ENCODE results near the gene A2ML1. TPM values are rescaled to one million over a fixed set of nuclear protein-coding genes. Genes with fewer than 3 reads are reported as not detected.
"Not testable (repeated sequence)": the region's sequence is repeated elsewhere in the genome, so short reads cannot be mapped to it uniquely, and the experiment has no call there.

Gene A2ML1
- polyA plus RNA-seq, 3 donors from 2014 or later, result not detected

GRCh38 chr12:8887285-8887715 is 64.9 kb downstream of the A2ML1 start:
- no peak overlapping the region for H3K27ac Mint-ChIP-seq
- no peaks in the 10 kb centered on the region for H3K36me3 Mint-ChIP-seq
- no peaks in the 10 kb centered on the region for H3K9me3 Mint-ChIP-seq
- no peak for DNase-seq
- peaks cover 0 to 9% (median 2%) of the 10 kb centered on the region in 3 donors for H3K27me3 Mint-ChIP-seq (ENCODE audit: low read depth in 3 of 3)
- H3K4me1 Mint-ChIP-seq, result peaks cover 3 to 8% of the 10 kb centered on the region in 2 donors
- no peak overlapping the region for H3K4me3 Mint-ChIP-seq

GRCh38 chr12:8890313-8891085 is 68.1 kb downstream of the A2ML1 start:
- Mint-ChIP-seq H3K36me3 (no peaks in the 10 kb centered on the region), H3K27me3 (ENCODE audit: low read depth in 3 of 3) (peaks cover 0 to 9% (median 2%) of the 10 kb centered on the region in 3 donors), H3K9me3 (no peaks in the 10 kb centered on the region), H3K4me1 (peaks cover 3 to 8% of the 10 kb centered on the region in 2 donors), H3K4me3 (peak overlapping the region; percentile 89 to 98 (median 91)), H3K27ac (peak overlapping the region in 5 of 6 donors; percentile 53 to 85 (median 66))
- peak; percentile 51 to 58 (median 53) for DNase-seq

GRCh38 chr12:8891976-8892375 is 69.6 kb downstream of the A2ML1 start:
- Mint-ChIP-seq H3K9me3 (no peaks in the 10 kb centered on the region), H3K27me3 (ENCODE audit: low read depth in 3 of 3) (peaks cover 0 to 11% (median 2%) of the 10 kb centered on the region in 3 donors), H3K4me3 (no peak overlapping the region), H3K27ac (no peak overlapping the region), H3K36me3 (no peaks in the 10 kb centered on the region), H3K4me1 (peaks cover 3 to 8% of the 10 kb centered on the region in 2 donors)
- DNase-seq, result no peak

- Mint-ChIP-seq H3K27ac (no peak overlapping the region), H3K9me3 (no peaks in the 10 kb centered on the region), H3K4me3 (no peak overlapping the region), H3K36me3 (no peaks in the 10 kb centered on the region), H3K4me1 (peaks cover 3 to 8% of the 10 kb centered on the region in 2 donors), H3K27me3 (ENCODE audit: low read depth in 3 of 3) (peaks cover 0 to 9% (median under 1%) of the 10 kb centered on the region in 3 donors)
- no peak for DNase-seq
Observed at GRCh38 chr12:8894378-8894777, 72.0 kb downstream of the A2ML1 start.

- no peaks in the 10 kb centered on the region for H3K9me3 Mint-ChIP-seq
- no peak overlapping the region for H3K4me3 Mint-ChIP-seq
- no peak for DNase-seq
- H3K4me1 Mint-ChIP-seq, result peaks cover 3 to 8% of the 10 kb centered on the region in 2 donors
- peaks cover 0 to 9% (median 1%) of the 10 kb centered on the region in 3 donors for H3K27me3 Mint-ChIP-seq (ENCODE audit: low read depth in 3 of 3)
- no peaks in the 10 kb centered on the region for H3K36me3 Mint-ChIP-seq
- no peak overlapping the region for H3K27ac Mint-ChIP-seq
Observed at GRCh38 chr12:8894986-8895385, 72.6 kb downstream of the A2ML1 start.

- no peak overlapping the region for H3K4me3 Mint-ChIP-seq
- H3K27me3 Mint-ChIP-seq (ENCODE audit: low read depth in 3 of 3), result peaks cover 0 to 8% (median 1%) of the 10 kb centered on the region in 3 donors
- DNase-seq, result no peak
- H3K9me3 Mint-ChIP-seq, result no peaks in the 10 kb centered on the region
- H3K4me1 Mint-ChIP-seq, result no peaks in the 10 kb centered on the region
- H3K27ac Mint-ChIP-seq, result no peak overlapping the region
- no peaks in the 10 kb centered on the region for H3K36me3 Mint-ChIP-seq
Observed at GRCh38 chr12:8897081-8897480, 74.7 kb downstream of the A2ML1 start.

GRCh38 chr12:8899830-8900229 is 77.4 kb downstream of the A2ML1 start:
- no peak for DNase-seq
- Mint-ChIP-seq H3K27ac (no peak overlapping the region), H3K36me3 (peaks cover 0 to 4% (median 0%) of the 10 kb centered on the region in 3 donors), H3K27me3 (ENCODE audit: low read depth in 3 of 3) (peaks cover 4 to 5% (median 4%) of the 10 kb centered on the region in 3 donors), H3K4me1 (no peaks in the 10 kb centered on the region), H3K9me3 (no peaks in the 10 kb centered on the region), H3K4me3 (no peak overlapping the region)

- H3K9me3 Mint-ChIP-seq; H3K4me1 Mint-ChIP-seq; H3K4me3 Mint-ChIP-seq; DNase-seq; H3K27me3 Mint-ChIP-seq (ENCODE audit: low read depth in 3 of 3); H3K36me3 Mint-ChIP-seq; H3K27ac Mint-ChIP-seq: not testable (repeated sequence)
Observed at GRCh38 chr12:8902703-8903102, 80.3 kb downstream of the A2ML1 start.

GRCh38 chr12:8903646-8904045 is 81.2 kb downstream of the A2ML1 start:
- Mint-ChIP-seq H3K36me3 (peaks cover 0 to 4% (median 0%) of the 10 kb centered on the region in 3 donors), H3K4me3 (no peak overlapping the region), H3K4me1 (no peaks in the 10 kb centered on the region), H3K27me3 (ENCODE audit: low read depth in 3 of 3) (peaks cover 2 to 5% (median 4%) of the 10 kb centered on the region in 3 donors), H3K9me3 (no peaks in the 10 kb centered on the region), H3K27ac (no peak overlapping the region)
- no peak for DNase-seq

- H3K36me3 Mint-ChIP-seq, result peaks cover 0 to 4% (median 0%) of the 10 kb centered on the region in 3 donors
- no peak overlapping the region for H3K4me3 Mint-ChIP-seq
- no peaks in the 10 kb centered on the region for H3K4me1 Mint-ChIP-seq
- H3K9me3 Mint-ChIP-seq, result no peaks in the 10 kb centered on the region
- DNase-seq, result no peak
- H3K27ac Mint-ChIP-seq, result peak overlapping the region in 1 of 6 donors; percentile 14
- H3K27me3 Mint-ChIP-seq (ENCODE audit: low read depth in 3 of 3), result peaks cover 2 to 5% (median 2%) of the 10 kb centered on the region in 3 donors
Observed at GRCh38 chr12:8904665-8905064, 82.2 kb downstream of the A2ML1 start.

- no peak for DNase-seq
- Mint-ChIP-seq H3K4me3 (no peak overlapping the region), H3K27ac (no peak overlapping the region), H3K36me3 (peaks cover 0 to 4% (median 0%) of the 10 kb centered on the region in 3 donors), H3K27me3 (ENCODE audit: low read depth in 3 of 3) (peaks cover 2 to 5% (median 2%) of the 10 kb centered on the region in 3 donors), H3K9me3 (no peaks in the 10 kb centered on the region), H3K4me1 (no peaks in the 10 kb centered on the region)
Observed at GRCh38 chr12:8905546-8905945, 83.1 kb downstream of the A2ML1 start.

- no peak for DNase-seq
- Mint-ChIP-seq H3K4me3 (no peak overlapping the region), H3K4me1 (no peaks in the 10 kb centered on the region), H3K27ac (no peak overlapping the region), H3K9me3 (no peaks in the 10 kb centered on the region), H3K27me3 (ENCODE audit: low read depth in 3 of 3) (peaks cover 0 to 5% (median 2%) of the 10 kb centered on the region in 3 donors), H3K36me3 (peaks cover 0 to 4% (median 0%) of the 10 kb centered on the region in 3 donors)
Observed at GRCh38 chr12:8906266-8907180, 84.1 kb downstream of the A2ML1 start.

GRCh38 chr12:8907513-8907912 is 85.1 kb downstream of the A2ML1 start:
- H3K4me3 Mint-ChIP-seq, result no peak overlapping the region
- H3K4me1 Mint-ChIP-seq, result no peaks in the 10 kb centered on the region
- peaks cover 0 to 4% (median 0%) of the 10 kb centered on the region in 3 donors for H3K36me3 Mint-ChIP-seq
- DNase-seq, result no peak
- H3K27me3 Mint-ChIP-seq (ENCODE audit: low read depth in 3 of 3), result peaks cover 0 to 4% (median 2%) of the 10 kb centered on the region in 3 donors
- no peaks in the 10 kb centered on the region for H3K9me3 Mint-ChIP-seq
- H3K27ac Mint-ChIP-seq, result no peak overlapping the region

- Mint-ChIP-seq H3K4me1 (peaks cover 4 to 8% of the 10 kb centered on the region in 2 donors), H3K27ac (no peak overlapping the region), H3K36me3 (no peaks in the 10 kb centered on the region), H3K27me3 (ENCODE audit: low read depth in 3 of 3) (peaks cover 2 to 10% (median 4%) of the 10 kb centered on the region in 3 donors), H3K9me3 (no peaks in the 10 kb centered on the region), H3K4me3 (no peak overlapping the region)
- DNase-seq, result no peak
Observed at GRCh38 chr12:8909752-8910151, 87.3 kb downstream of the A2ML1 start.

Data from immature natural killer cell (primary cell).